Right lobe of liver (tissue), 4 donors: Measurements from ENCODE around the gene HNRNPU.

Experiments used
- POLR2A ChIP-seq: fragments of 450-650 bp; IDR thresholded peaks from one replicate; pipeline ENCODE4 v1.6.1; 2017; ENCODE audit warnings: antibody characterized with exemption, mild to moderate bottlenecking
- TF ChIP-seq, protein P1 (sequence below), 4 donors: fragments of 200-600 bp in 3 of 4; fragments of 450-650 bp in 1 of 4; IDR thresholded peaks; one replicate each; pipeline versions ENCODE4 v1.5.1 to v1.8.0; 2016 to 2022; ENCODE audit warnings: antibody characterized with exemption in 4 of 4, mild to moderate bottlenecking in 2 of 4
- donor health status: DM: no; HTN: no; CAD: no.
- donor health status: DM: no; HTN: no; CAD: no.
- donor health status: DM: no; HTN: yes; CAD: no.

DNA sequence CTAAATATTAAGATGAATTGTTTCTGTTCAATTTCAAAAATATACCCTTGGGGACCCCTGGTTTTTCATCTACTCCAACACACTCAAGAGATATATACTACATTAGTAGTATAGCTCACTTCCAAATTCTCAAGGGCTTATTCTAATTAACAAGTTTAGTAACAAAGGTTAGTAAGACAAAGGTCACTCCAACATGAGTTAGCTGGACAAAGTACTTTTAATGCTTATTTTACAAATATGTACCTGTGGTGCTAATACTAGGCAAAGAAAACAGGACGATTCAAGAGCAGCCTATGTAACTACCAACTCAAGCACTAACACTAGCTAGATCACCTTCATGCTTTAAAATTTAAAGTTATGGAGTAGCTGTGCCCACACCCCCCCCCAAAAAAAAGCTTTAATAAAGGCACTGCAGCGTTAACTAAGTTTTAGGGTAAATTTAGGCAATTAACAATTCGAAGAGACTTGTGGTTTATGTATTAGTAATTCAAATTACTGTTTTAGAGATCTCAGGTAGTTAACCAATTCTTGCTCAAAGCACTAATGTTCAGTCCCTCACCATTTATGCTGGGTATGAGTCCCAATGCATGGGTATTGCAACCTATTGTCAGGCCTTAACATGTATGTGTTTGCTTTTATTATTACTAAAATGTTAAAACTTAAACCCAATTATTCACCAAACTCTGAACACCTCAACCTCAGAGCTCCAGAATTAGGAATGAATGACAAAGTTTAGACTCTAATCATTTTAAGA is 14.1 kb downstream of the HNRNPU start:
- TF ChIP-seq POLR2A, result no peak
- TF ChIP-seq, protein P1, sequence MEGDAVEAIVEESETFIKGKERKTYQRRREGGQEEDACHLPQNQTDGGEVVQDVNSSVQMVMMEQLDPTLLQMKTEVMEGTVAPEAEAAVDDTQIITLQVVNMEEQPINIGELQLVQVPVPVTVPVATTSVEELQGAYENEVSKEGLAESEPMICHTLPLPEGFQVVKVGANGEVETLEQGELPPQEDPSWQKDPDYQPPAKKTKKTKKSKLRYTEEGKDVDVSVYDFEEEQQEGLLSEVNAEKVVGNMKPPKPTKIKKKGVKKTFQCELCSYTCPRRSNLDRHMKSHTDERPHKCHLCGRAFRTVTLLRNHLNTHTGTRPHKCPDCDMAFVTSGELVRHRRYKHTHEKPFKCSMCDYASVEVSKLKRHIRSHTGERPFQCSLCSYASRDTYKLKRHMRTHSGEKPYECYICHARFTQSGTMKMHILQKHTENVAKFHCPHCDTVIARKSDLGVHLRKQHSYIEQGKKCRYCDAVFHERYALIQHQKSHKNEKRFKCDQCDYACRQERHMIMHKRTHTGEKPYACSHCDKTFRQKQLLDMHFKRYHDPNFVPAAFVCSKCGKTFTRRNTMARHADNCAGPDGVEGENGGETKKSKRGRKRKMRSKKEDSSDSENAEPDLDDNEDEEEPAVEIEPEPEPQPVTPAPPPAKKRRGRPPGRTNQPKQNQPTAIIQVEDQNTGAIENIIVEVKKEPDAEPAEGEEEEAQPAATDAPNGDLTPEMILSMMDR (IDR thresholded peaks at IDR 0.05), result no peak
